Hematopoietic multipotent progenitor cell treated with erythropoietin and hydrocortisone succinate and interleukin-3 and kit ligand, for 8 days (in vitro differentiated cells): ENCODE data around the gene ADAM8.
A peak's percentile ranks its signal among the peaks of the same experiment; 100 is the strongest.
"Not testable (repeated sequence)": the region's sequence is repeated elsewhere in the genome, so short reads cannot be mapped to it uniquely, and the experiment has no call there.

Experiments
- DNase-seq: peaks from one replicate; pipeline ENCODE4 v3.0.0-alpha.2; 2015

ADAM8 gene

DNA sequence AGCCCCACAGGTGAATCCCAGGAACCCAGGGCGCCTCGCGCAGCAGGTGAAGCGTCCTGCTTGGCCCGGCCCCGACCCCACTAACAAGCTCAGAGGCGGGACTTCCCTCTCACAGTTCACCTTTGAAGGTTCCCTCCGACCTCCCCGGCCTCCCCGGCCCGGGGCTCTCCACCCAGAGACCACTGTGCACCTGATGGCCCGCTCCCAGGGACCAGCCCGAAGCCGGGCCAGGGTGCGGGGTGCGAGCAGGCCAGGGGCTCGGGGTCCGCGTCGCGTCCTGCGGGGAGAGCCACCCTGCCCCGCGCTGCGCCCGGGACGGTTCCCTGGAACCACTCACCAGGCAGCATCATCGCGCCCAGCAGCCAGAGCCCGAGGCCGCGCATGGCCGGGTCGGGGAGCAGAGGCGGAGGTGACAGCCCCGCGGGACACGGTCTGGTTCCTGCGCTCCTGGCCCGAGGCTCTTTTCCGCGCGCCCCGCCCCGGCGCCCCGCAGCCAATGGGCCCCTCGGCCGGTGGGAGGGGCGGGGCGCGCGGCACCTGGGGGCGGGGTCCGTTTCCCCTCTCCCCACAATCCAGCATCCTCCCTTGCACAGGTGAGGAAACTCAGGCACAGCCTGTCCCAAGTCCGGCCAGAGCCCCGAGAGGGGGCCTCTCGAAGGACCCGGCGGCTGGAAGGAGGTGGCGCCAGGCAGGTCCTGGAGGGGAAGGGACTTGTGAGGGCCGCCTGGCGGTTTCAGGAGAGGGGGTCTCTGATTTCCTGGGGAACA lies at the start of gene ADAM8:
ADAM8 (minus strand) TSS at position 434 of the 767 bp plus-strand sequence; CDS start at position 383, 51 bp downstream.
- peak; percentile 35 for DNase-seq

DNA sequence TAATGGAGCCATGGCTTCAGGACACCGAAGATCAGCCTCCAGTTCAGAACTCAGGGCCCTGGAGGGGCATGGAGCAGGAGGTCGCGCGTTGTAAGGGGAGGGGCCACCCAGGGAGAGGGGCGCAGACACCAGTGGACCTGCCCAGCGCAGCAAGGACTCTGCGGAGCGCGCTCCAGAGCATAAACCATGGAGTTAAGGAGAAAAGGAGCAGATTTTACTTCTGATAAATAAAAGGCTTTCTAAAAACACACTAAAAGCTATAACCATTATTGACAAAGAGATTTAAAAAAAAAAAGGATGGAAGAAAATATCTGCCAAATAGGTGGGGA lies 49.5 kb upstream of the ADAM8 start:
- DNase-seq: no peak

GRCh38 chr10:133325440-133326222 lies 49.0 kb upstream of the ADAM8 start:
- DNase-seq: no peak

- DNase-seq: no peak
Observed at GRCh38 chr10:133324857-133325260, 48.2 kb upstream of the ADAM8 start.

DNA sequence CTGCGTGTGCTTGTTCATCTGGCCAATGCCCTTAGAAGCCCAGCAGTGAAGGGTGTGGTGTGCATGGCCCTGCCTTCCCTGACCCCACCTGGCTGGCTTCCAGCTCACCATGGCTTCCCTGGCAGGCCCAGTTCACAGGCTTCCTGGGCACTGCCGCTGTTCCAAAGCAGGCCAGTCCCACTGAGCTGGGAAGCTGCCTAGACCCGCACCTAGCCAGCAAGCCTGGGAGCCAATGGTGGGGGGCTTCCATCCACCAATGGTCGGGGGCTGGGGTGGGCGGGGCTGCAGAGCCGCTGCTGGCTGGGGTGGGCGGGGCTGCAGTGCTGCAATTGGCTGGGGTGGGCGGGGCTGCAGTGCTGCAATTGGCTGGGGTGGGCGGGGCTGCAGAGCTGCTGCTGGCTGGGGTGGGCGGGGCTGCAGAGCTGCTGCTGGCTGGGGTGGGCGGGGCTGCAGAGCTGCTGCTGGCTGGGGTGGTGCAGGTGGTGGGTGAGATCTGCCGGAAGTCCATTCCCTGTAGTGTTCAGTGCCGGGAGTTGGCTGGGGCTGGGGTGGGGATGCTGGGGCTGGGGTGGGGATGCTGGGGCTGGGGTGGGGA lies 47.6 kb upstream of the ADAM8 start:
- DNase-seq: peak; percentile 80

GRCh38 chr10:133322064-133322709 lies 45.5 kb upstream of the ADAM8 start:
- not testable (repeated sequence) for DNase-seq

DNA sequence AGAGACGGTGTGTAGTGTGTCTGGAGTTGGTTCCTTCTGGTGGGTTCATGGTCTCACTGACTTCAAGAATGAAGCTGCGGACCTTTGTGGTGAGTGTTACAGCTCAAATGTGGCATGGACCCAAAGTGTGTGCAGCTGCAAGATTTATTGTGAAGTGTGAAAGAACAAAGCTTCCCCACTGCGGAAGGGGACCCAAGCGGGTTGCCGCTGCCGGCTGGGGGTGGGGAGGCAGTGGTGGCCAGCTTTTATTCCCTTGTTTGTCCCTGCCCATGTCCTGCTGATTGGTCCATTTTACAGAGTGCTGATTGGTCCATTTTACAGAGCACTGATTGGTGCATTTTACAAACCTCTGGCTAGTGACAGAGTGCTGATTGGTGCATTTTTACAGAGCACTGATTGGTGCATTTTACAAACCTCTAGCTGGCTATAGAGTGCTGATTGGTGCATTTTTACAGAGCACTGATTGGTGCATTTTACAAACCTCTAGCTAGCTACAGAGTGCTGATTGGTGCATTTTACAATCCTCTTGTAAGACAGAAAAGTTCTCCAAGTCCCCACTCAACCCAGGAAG lies 44.3 kb upstream of the ADAM8 start:
- DNase-seq: not testable (repeated sequence)

GRCh38 chr10:133318494-133319127 lies 41.9 kb upstream of the ADAM8 start:
- peak; percentile 61 for DNase-seq

- DNase-seq: no peak
Observed at GRCh38 chr10:133316732-133317131, 40.1 kb upstream of the ADAM8 start.

GRCh38 chr10:133316266-133316665 lies 39.6 kb upstream of the ADAM8 start:
- DNase-seq: no peak

GRCh38 chr10:133315847-133316246 lies 39.2 kb upstream of the ADAM8 start:
- DNase-seq: peak; percentile 29

- no peak for DNase-seq
Observed at GRCh38 chr10:133314911-133315310, 38.2 kb upstream of the ADAM8 start.

DNA sequence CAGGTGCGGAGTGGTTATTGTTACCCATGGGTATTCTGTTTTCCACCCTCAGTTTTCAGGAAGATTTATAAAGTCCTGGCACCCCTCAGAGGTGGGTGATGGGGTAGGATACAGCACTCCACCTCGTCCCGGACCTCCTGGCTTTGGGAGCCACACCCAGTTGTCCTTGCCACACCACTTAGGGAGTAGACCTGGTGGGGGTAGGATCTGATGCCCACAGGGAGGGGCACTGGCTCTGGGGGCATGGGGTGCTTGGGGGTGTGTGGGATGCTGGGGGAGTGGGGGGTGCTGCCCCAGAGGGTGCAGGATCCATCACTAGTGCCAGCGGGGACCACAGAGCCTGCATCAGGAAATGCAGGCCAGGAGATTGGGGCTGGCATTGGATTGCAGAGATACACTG lies 36.5 kb upstream of the ADAM8 start:
- DNase-seq: no peak

GRCh38 chr10:133312769-133313145 lies 36.1 kb upstream of the ADAM8 start:
- no peak for DNase-seq

DNA sequence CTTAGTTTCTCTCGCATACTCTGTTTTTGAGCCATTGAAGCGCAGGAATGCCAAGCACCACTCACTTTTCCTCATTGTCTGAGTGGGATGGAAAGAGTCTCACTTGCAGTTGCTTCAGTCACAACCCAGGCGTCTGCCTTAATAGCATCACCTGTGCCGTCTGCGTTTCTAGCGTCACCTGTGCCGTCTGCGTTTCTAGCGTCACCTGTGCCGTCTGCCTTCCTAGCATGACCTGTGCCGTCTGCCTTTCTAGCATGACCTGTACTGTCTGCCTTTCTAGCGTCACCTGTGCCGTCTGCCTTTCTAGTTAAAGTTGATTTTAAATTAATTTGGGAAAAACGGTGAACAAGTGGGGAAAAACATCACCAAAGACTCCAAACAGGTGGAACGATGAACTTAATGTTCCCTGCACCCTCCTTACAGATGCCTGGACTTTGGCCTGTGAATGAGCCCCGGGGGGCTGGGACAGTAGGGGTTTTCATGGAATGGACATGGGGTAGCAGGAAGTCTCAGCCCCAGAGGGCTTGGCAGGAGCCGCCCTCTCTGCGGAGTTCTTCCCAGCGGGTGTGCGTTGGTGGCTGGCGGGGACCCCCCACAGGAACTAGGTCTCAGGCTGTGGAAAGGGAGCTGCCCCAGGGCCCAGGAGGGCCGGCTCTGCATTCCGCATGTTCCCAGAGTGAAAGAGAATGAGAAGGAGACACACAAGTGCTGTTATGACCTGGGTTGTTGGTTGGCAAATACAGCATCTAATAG lies 35.5 kb upstream of the ADAM8 start:
- DNase-seq: no peak

- no peak for DNase-seq
Observed at GRCh38 chr10:133311570-133311969, 34.9 kb upstream of the ADAM8 start.

- no peak for DNase-seq
Observed at GRCh38 chr10:133310789-133311188, 34.1 kb upstream of the ADAM8 start.

DNA sequence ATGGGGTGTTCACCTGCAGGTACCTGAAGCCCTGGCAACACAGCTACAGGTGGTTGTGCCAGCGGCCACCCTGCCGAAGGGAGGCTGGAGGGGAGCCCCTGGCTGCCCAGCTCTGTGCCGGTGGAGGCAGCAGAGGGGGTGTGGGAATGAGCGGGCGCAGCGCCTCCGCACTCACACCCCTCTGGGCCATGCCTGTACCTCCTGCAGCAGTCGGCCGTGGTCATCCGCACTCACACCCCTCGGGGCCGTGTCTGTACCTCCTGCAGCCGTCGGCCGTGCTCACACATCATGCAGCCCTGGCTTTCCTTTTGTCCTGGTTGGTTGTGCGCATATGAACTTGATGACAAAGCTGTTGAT lies 33.7 kb upstream of the ADAM8 start:
- no peak for DNase-seq

GRCh38 chr10:133309720-133310398 lies 33.2 kb upstream of the ADAM8 start:
- DNase-seq: no peak

GRCh38 chr10:133309100-133309719 lies 32.5 kb upstream of the ADAM8 start:
- peak; percentile 81 for DNase-seq
